Gastroesophageal sphincter (tissue), 4 donors: ENCODE measurements around the gene CFAP61. TPM values are rescaled to one million over a fixed set of nuclear protein-coding genes. Genes with fewer than 3 reads are reported as not detected.

Source experiments
- ATAC-seq: fragments of 150-250 bp; one replicate; pipeline ENCODE4 v1.9.1; 2016; ENCODE audit warnings: mild to moderate bottlenecking, moderate library complexity
- H3K27ac ChIP-seq, 4 donors: fragments of 200-600 bp; sonication (generic) in 3 of 4; 1 replicate in 3 of 4; 2 replicates in 1 of 4; pipeline ENCODE4 v1.5.1; 2016 to 2019
- H3K27me3 ChIP-seq: fragments of 200-600 bp; sonication (generic); one replicate; pipeline ENCODE4 v1.5.1; 2019
- H3K36me3 ChIP-seq, 2 donors: fragments of 200-600 bp; sonication (generic); one replicate each; pipeline ENCODE4 v1.5.1; 2019; ENCODE audit warnings: control low read depth in 1 of 2
- H3K4me1 ChIP-seq, 3 donors: fragments of 200-600 bp; sonication (generic); 1 replicate in 2 of 3; 2 replicates in 1 of 3; pipeline ENCODE4 v1.5.1; 2016 to 2019; ENCODE audit warnings: control low read depth in 2 of 3
- H3K4me3 ChIP-seq, 2 donors: fragments of 200-600 bp; sonication (generic); one replicate each; pipeline ENCODE4 v1.5.1; 2019; ENCODE audit warnings: mild to moderate bottlenecking in 1 of 2, moderate library complexity in 1 of 2
- H3K9me3 ChIP-seq, 3 donors: fragments of 200-600 bp; sonication (generic); one replicate each; pipeline ENCODE4 v1.5.1; 2017 to 2019; ENCODE audit warnings: control low read depth in 2 of 3
- CTCF ChIP-seq, 4 experiments: fragments of 200-600 bp in 2 of 4; fragments of 450-650 bp in 2 of 4; sonication (generic) in 1 of 4; IDR thresholded peaks; one replicate each; pipeline ENCODE4 v1.5.1; 2017 to 2019; ENCODE audit warnings: antibody characterized with exemption in 4 of 4, mild to moderate bottlenecking in 2 of 4, moderate library complexity in 2 of 4
- EP300 ChIP-seq: sonication (generic); formaldehyde crosslinking; IDR thresholded peaks from one replicate; pipeline ENCODE4 v1.6.1; 2017; ENCODE audit warnings: antibody characterized with exemption, mild to moderate bottlenecking
- POLR2A ChIP-seq, 2 donors: fragments of 450-650 bp; IDR thresholded peaks; one replicate each; pipeline ENCODE4 v1.6.1; 2017; ENCODE audit warnings: antibody characterized with exemption in 2 of 2, mild to moderate bottlenecking in 2 of 2, moderate library complexity in 1 of 2
- POLR2AphosphoS5 ChIP-seq: sonication (generic); formaldehyde crosslinking; IDR thresholded peaks from one replicate; pipeline ENCODE4 v1.6.1; 2017; ENCODE audit warnings: antibody characterized with exemption
- WGBS, 2 donors: methylation state at CpG; one replicate each; pipeline ENCODE4 v1.1.5; 2018; ENCODE audit warnings: low coverage in 1 of 2; 5-methylcytosine and 5-hydroxymethylcytosine counted together
- total RNA-seq, 4 donors: library from RNA; depleted of rRNA; stranded (reverse); fragments of >200 nt; gene quantifications; one replicate each; pipeline ENCODE4 v1.1.0, GENCODE V29; 2016

The CFAP61 gene
- total RNA-seq, 4 donors from 2014 or later: 0.27 to 0.54 (median 0.30) TPM; not detected in 1

GRCh38 chr20:20010639-20011500 lies 41.5 kb upstream of the CFAP61 start:
- WGBS, 2 donors: 0 to 14% methylated on average over 3 to 4 of the region's 4 CpGs
- TF ChIP-seq CTCF (IDR thresholded peaks at IDR 0.05) (no peak), EP300 (no peak), POLR2A (IDR thresholded peaks at IDR 0.05) (no peak), POLR2AphosphoS5 (peak; percentile 53)
- Histone ChIP-seq H3K27me3 (no peaks in the 10 kb centered on the region), H3K36me3 (no peaks in the 10 kb centered on the region), H3K27ac (peak overlapping the region in 2 of 4 donors; percentile 42 to 60), H3K9me3 (no peaks in the 10 kb centered on the region), H3K4me1 (peaks cover 0 to 23% (median 16%) of the 10 kb centered on the region in 3 donors), H3K4me3 (no peak overlapping the region)
- peak; percentile 36 for ATAC-seq

DNA sequence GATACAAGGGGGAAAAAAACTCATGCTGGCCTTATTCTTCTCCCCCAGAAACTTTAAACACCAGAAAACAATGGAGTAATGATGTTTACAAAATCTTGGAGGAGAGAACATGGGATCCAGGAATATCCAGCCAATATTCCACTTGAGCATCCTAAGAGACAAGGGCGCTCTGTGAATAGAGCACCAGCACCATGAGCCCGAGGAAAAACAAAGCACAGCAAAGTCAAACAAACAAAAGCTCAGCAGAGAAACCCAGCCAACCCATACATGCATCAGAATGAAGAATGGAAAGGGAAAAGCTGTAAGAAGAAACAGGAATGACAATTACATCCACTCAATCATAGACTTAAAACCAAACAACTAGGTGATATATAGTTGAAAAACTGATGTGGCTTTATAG lies 39.8 kb upstream of the CFAP61 start:
- no peaks in the 10 kb centered on the region for H3K36me3 ChIP-seq
- ATAC-seq: no peak
- H3K27ac ChIP-seq: no peak overlapping the region
- TF ChIP-seq POLR2A (IDR thresholded peaks at IDR 0.05): no peak
- no peak for TF ChIP-seq EP300
- no peak for TF ChIP-seq CTCF (IDR thresholded peaks at IDR 0.05)
- no peaks in the 10 kb centered on the region for H3K27me3 ChIP-seq
- WGBS, 2 donors: 20% methylated on average over 1 of the region's 2 CpGs; no CpG with 5 or more reads in 1 of the 2 donors
- H3K9me3 ChIP-seq: no peaks in the 10 kb centered on the region
- peaks cover 0 to 30% (median 21%) of the 10 kb centered on the region in 3 donors for H3K4me1 ChIP-seq
- H3K4me3 ChIP-seq: no peak overlapping the region

GRCh38 chr20:20014659-20015058 lies 37.7 kb upstream of the CFAP61 start:
- Histone ChIP-seq H3K9me3 (no peaks in the 10 kb centered on the region), H3K27ac (no peak overlapping the region), H3K27me3 (no peaks in the 10 kb centered on the region), H3K36me3 (no peaks in the 10 kb centered on the region), H3K4me3 (no peak overlapping the region), H3K4me1 (peaks cover 2 to 48% (median 35%) of the 10 kb centered on the region in 3 donors)
- TF ChIP-seq EP300 (no peak), POLR2A (IDR thresholded peaks at IDR 0.05) (no peak), CTCF (IDR thresholded peaks at IDR 0.05) (no peak), POLR2AphosphoS5 (no peak)
- no peak for ATAC-seq
- WGBS, 2 donors: 50 to 57% methylated on average over 2 of the region's 2 CpGs

DNA sequence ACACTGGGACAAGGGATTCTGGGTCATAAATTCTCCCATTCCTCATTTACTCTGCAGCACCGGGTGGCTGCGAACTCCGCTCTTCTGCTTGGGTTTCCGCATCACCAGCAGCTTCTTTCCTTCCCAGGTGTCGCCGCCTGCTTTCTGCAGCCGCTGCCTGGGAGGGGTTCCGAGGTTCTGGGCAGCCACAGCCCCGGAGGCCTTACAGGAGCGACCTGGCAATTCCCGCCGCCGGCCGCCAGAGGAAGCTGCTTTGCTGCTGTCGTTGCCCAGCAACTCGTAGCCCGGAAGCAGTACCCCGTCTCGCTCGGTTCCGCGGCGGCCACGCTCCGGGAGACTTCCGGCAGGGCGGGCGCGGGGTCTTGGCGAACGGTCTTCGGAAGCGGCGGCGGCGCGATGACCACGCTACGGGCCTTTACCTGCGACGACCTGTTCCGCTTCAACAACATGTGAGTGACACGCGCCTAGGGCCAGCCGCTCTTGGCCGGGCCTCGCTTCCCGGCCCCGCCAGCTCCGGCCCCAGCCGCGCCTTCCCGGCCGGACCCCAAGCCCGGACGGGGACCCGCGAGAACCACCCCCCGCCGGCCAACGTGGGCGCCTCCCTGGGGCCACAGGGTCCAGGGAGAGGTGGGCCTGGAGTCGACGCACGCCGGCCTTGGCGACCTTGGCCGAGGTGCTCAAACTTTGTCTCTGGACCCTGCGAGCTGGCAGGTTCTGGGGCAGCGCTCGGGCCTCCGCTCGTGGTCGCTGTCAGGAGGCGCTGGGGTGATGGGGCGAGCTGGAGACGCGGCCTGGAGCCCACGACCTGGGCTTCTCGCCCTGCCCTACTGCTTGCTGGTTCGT lies 35.1 kb upstream of the CFAP61 start, which contains the start of gene NAA20:
Gene NAA20 (plus strand): TSS at position 362 of the 843 bp plus-strand sequence. CDS start 35 bp downstream, at position 397.
- WGBS, 2 donors: 3% methylated on average over 6 of the region's 81 CpGs; no CpG with 5 or more reads in 1 of the 2 donors
- peak within 1 kb of the TSS; percentile 8 to 83 (median 80) for H3K27ac ChIP-seq
- peaks cover 2 to 51% (median 21%) of the 10 kb centered on the region in 3 donors for H3K4me1 ChIP-seq
- H3K4me3 ChIP-seq: peak within 1 kb of the TSS; percentile 80 to 94
- peak; percentile 99 for ATAC-seq
- H3K27me3 ChIP-seq: no peaks in the 10 kb centered on the region
- H3K9me3 ChIP-seq: no peaks in the 10 kb centered on the region
- TF ChIP-seq EP300: no peak
- peak; percentile 61 to 96 (median 89) for TF ChIP-seq CTCF (IDR thresholded peaks at IDR 0.05)
- peak in 1 of 2 donors; percentile 43 for TF ChIP-seq POLR2A (IDR thresholded peaks at IDR 0.05)
- peak; percentile 58 for TF ChIP-seq POLR2AphosphoS5
- H3K36me3 ChIP-seq: no peaks in the 10 kb centered on the region
